SK-N-SH (cell line): ENCODE results near the gene PNPLA2. TPM values are rescaled to one million over a fixed set of nuclear protein-coding genes. Genes with fewer than 3 reads are reported as not detected.

Source experiments
- CTCF ChIA-PET: fragments of 300-600, 350-600 bp; formaldehyde crosslinking; extraction: SDS; loops from one replicate; lab custom pipeline; 2021; lab: Yijun Ruan, JAX
- POLR2A ChIA-PET: fragments of 350-600 bp; sonication (Branson Sonifier 250); formaldehyde crosslinking; extraction: SDS; loops from one replicate; lab custom pipeline; 2020; ENCODE audit warnings: antibody characterized with exemption, inconsistent platforms; lab: Yijun Ruan, JAX
- DNase-seq: peaks from one replicate; pipeline ENCODE4 v3.0.0; 2012
- H2AFZ ChIP-seq: fragments of 200-600 bp; sonication (generic); 2 replicates; pipeline ENCODE4 v1.8.1; 2016; ENCODE audit warnings: antibody characterized with exemption, mild to moderate bottlenecking, low read depth
- H3F3A ChIP-seq: fragments of 200-600 bp; sonication (generic); replicated peaks from 2 replicates; pipeline ENCODE3; 2016; ENCODE audit warnings: antibody characterized with exemption, mild to moderate bottlenecking; ENCODE audit not compliant: insufficient read depth
- H3K27ac ChIP-seq, 2 experiments: fragments of 200-500 bp in 1 of 2; fragments of 200-600 bp in 1 of 2; sonication (Bioruptor generic) in 1 of 2; sonication (generic), shearing (Covaris generic) in 1 of 2; 2 replicates each; pipeline versions ENCODE4 v1.5.1 to v1.6.1; 2014 to 2016; ENCODE audit warnings: low read depth in 2 of 2, inconsistent platforms in 1 of 2, low read length in 1 of 2, mild to moderate bottlenecking in 1 of 2, mixed read lengths in 1 of 2
- H3K27me3 ChIP-seq: fragments of 200-600 bp; sonication (generic), shearing (Covaris generic); 2 replicates; pipeline ENCODE4 v1.6.1; 2016; ENCODE audit warnings: mixed run types; ENCODE audit not compliant: insufficient read depth
- H3K36me3 ChIP-seq, 2 experiments: fragments of 200-500 bp in 1 of 2; fragments of 200-600 bp in 1 of 2; sonication (Bioruptor generic) in 1 of 2; sonication (generic) in 1 of 2; replicated peaks in 1 of 2; 2 replicates each; pipeline versions ENCODE3 to v1.5.1; 2014 to 2016; ENCODE audit warnings: low read length in 1 of 2, mild to moderate bottlenecking in 1 of 2; ENCODE audit not compliant: insufficient read depth in 2 of 2, control insufficient read depth in 1 of 2
- H3K4me1 ChIP-seq, 2 experiments: fragments of 200-500 bp in 1 of 2; fragments of 200-600 bp in 1 of 2; sonication (Bioruptor generic) in 1 of 2; sonication (generic), shearing (Covaris generic) in 1 of 2; 2 replicates each; pipeline versions ENCODE4 v1.5.1 to v1.6.1; 2014 to 2016; ENCODE audit warnings: low read depth in 1 of 2, low read length in 1 of 2, mixed run types in 1 of 2; ENCODE audit not compliant: insufficient read depth in 2 of 2, control insufficient read depth in 1 of 2
- H3K4me2 ChIP-seq: fragments of 200-600 bp; sonication (generic), shearing (Covaris generic); 2 replicates; pipeline ENCODE4 v1.6.1; 2017; ENCODE audit warnings: mixed run types
- H3K4me3 ChIP-seq, 2 experiments: fragments of 200-500 bp in 1 of 2; fragments of 200-600 bp in 1 of 2; sonication (Bioruptor generic) in 1 of 2; sonication (generic), shearing (Covaris generic) in 1 of 2; 2 replicates each; pipeline versions ENCODE4 v1.5.1 to v1.8.1; 2014 to 2016; ENCODE audit warnings: low read depth in 2 of 2, inconsistent platforms in 1 of 2, low read length in 1 of 2, mild to moderate bottlenecking in 1 of 2, mixed read lengths in 1 of 2, moderate library complexity in 1 of 2
- H3K79me2 ChIP-seq: fragments of 200-600 bp; sonication (generic); 2 replicates; pipeline ENCODE4 v1.8.1; 2017; ENCODE audit warnings: mild to moderate bottlenecking; ENCODE audit not compliant: insufficient read depth
- H3K9ac ChIP-seq: fragments of 200-600 bp; sonication (generic); 2 replicates; pipeline ENCODE4 v1.6.1; 2017; ENCODE audit warnings: mixed run types
- H3K9me2 ChIP-seq: fragments of 200-600 bp; sonication (generic); 2 replicates; pipeline ENCODE4 v1.6.1; 2017; ENCODE audit warnings: mixed run types
- H3K9me3 ChIP-seq: fragments of 200-600 bp; sonication (generic); 2 replicates; pipeline ENCODE4 v1.6.1; 2017; ENCODE audit warnings: mixed run types, mild to moderate bottlenecking, moderate library complexity
- H4K20me1 ChIP-seq: fragments of 200-600 bp; sonication (generic); 2 replicates; pipeline ENCODE4 v1.6.1; 2017; ENCODE audit warnings: mild to moderate bottlenecking, mixed run types; ENCODE audit not compliant: insufficient read depth
- CHD2 ChIP-seq: fragments of 150-350 bp; IDR thresholded peaks from 2 replicates; pipeline ENCODE4 v1.6.1; 2018; ENCODE audit warnings: low read length; ENCODE audit not compliant: partially characterized antibody
- ELF1 ChIP-seq: IDR thresholded peaks from 2 replicates; pipeline ENCODE4 v1.4.0; 2012
- EZH2phosphoT487 ChIP-seq: fragments of 200-600 bp; sonication (generic); IDR thresholded peaks from 2 replicates; pipeline ENCODE4 v1.6.1; 2017; ENCODE audit warnings: low read depth, mixed run types, mild to moderate bottlenecking, antibody characterized with exemption, moderate library complexity, borderline replicate concordance
- FOSL2 ChIP-seq: IDR thresholded peaks from 2 replicates; pipeline ENCODE4 v1.4.0; 2012; ENCODE audit warnings: low read depth, mild to moderate bottlenecking, moderate library complexity, borderline replicate concordance
- FOXM1 ChIP-seq: IDR thresholded peaks from 2 replicates; pipeline ENCODE4 v1.4.0; 2012; ENCODE audit warnings: low read depth, mild to moderate bottlenecking
- GABPA ChIP-seq: IDR thresholded peaks from 2 replicates; pipeline ENCODE4 v1.4.0; 2012; ENCODE audit warnings: low read depth, mild to moderate bottlenecking
- JUND ChIP-seq: IDR thresholded peaks from 2 replicates; pipeline ENCODE4 v1.4.0; 2012
- MXI1 ChIP-seq: IDR thresholded peaks from 2 replicates; pipeline ENCODE4 v1.6.1; 2012; ENCODE audit warnings: mild to moderate bottlenecking, low read depth, low read length, improper control_type of control experiment
- NFIC ChIP-seq: IDR thresholded peaks from 2 replicates; pipeline ENCODE4 v1.4.0; 2012; ENCODE audit warnings: borderline replicate concordance
- PBX3 ChIP-seq: IDR thresholded peaks from 2 replicates; pipeline ENCODE4; 2012
- POLR2AphosphoS5 ChIP-seq: IDR thresholded peaks from 2 replicates; pipeline ENCODE4 v1.6.1; 2012; ENCODE audit warnings: low read depth, low read length
- RFX5 ChIP-seq: IDR thresholded peaks from 2 replicates; pipeline ENCODE4 v1.6.1; 2012; ENCODE audit warnings: mild to moderate bottlenecking, improper control_type of control experiment, low read length
- RXRA ChIP-seq: IDR thresholded peaks from 2 replicates; pipeline ENCODE4 v1.4.0; 2012; ENCODE audit warnings: low read depth, mild to moderate bottlenecking, borderline replicate concordance
- SIN3A ChIP-seq: IDR thresholded peaks from 2 replicates; pipeline ENCODE4 v1.6.1; 2012; ENCODE audit warnings: low read depth, mild to moderate bottlenecking, low read length, moderate library complexity, borderline replicate concordance
- SMC3 ChIP-seq: IDR thresholded peaks from 2 replicates; pipeline ENCODE4 v1.6.1; 2012; ENCODE audit warnings: low read depth, low read length, improper control_type of control experiment
- USF2 ChIP-seq: fragments of 150-350 bp; IDR thresholded peaks from 2 replicates; pipeline ENCODE4 v1.6.1; 2017; ENCODE audit warnings: antibody characterized with exemption, low read length, low read depth, borderline replicate concordance
- ZBTB33 ChIP-seq: IDR thresholded peaks from 2 replicates; pipeline ENCODE4 v1.4.0; 2012; ENCODE audit warnings: low read depth, borderline replicate concordance
- WGBS: methylation state at CpG from one replicate; pipeline ENCODE4 v1.1.6; 2017; ENCODE audit warnings: low lambda C conversion rate; 5-methylcytosine and 5-hydroxymethylcytosine counted together
- polyA plus RNA-seq, 3 experiments: library from polyadenylated mRNA; depleted of rRNA; stranded (reverse); fragments of >200 nt; gene quantifications; 2 replicates each; pipeline ENCODE4 v1.2.3, GENCODE V29; 2012

Gene PNPLA2
- polyA plus RNA-seq, 1 of the 3 experiments (the other 2 are of a cell fraction): 60.3 TPM

GRCh38 chr11:854601-855329 lies 36.1 kb downstream of the PNPLA2 start:
- Histone ChIP-seq H3K27ac (peak overlapping the region in 1 of 2 experiments; percentile 89; a peak in 2 of 4 replicates), H2AFZ (no peak overlapping the region), H3K79me2 (peaks cover 16% of the 10 kb centered on the region; the same call in 1 of the 2 replicates), H3K36me3 (no peaks in the 10 kb centered on the region), H3K4me1 (peaks cover 4 to 68% of the 10 kb centered on the region in 2 experiments; a peak in 2 of 4 replicates), H3K9ac (no peak overlapping the region), H3K4me3 (no peak overlapping the region), H3F3A (no peaks in the 10 kb centered on the region), H3K4me2 (no peak overlapping the region), H3K27me3 (no peaks in the 10 kb centered on the region), H3K9me3 (no peaks in the 10 kb centered on the region), H4K20me1 (peaks cover 84% of the 10 kb centered on the region), H3K9me2 (no peaks in the 10 kb centered on the region)
- TF ChIP-seq MXI1 (no peak), FOXM1 (no peak), SMC3 (no peak), PBX3 (no peak), SIN3A (no peak), FOSL2 (no peak), RFX5 (no peak), ZBTB33 (no peak), CHD2 (no peak), ELF1 (no peak), USF2 (no peak), GABPA (no peak), NFIC (no peak), EZH2phosphoT487 (no peak), JUND (no peak), POLR2AphosphoS5 (no peak), RXRA (no peak)
- no peak for DNase-seq
- ChIA-PET POLR2A (interaction anchor here (2.7 kb wide), 1 partner anchor 13 kb away, joined by 13 read pairs; the partner anchor contains the start of genes POLR2L and TSPAN4), CTCF (interaction anchor here (0.7 to 1.6 kb wide), 6 partner anchors 10 to 200 kb away, joined by 3 to 4 read pairs (median 3); partner anchors contain the start of gene PNPLA2)
- 97% methylated on average over 15 of the region's 20 CpGs for WGBS
